Measurements from ENCODE around the gene NRXN3. TPM values are rescaled to one million over a fixed set of nuclear protein-coding genes. Genes with fewer than 3 reads are reported as not detected.

Gene NRXN3
- total and polyA plus RNA-seq, 7 donors, result 0.06 to 0.74 (median 0.15) TPM

GRCh38 chr14:78653173-78653572 is 483.0 kb downstream of the NRXN3 start:
- 1 to 90% (median 79%) methylated on average over 1 of the region's 1 CpG for WGBS, 3 donors
- ATAC-seq (no peak), DNase-seq (no peak)
- peaks cover 0 to 5% (median 2%) of the 10 kb centered on the region in 3 donors for H3K27me3 ChIP-seq (ENCODE audit: insufficient read depth in 3 of 3, low read length in 2 of 3)
- H3K4me1 ChIP-seq, result no peaks in the 10 kb centered on the region
- H3K27ac ChIP-seq, result no peak overlapping the region
- H3K9me3 ChIP-seq, result no peaks in the 10 kb centered on the region
- no peak overlapping the region for H3K4me3 ChIP-seq
- no peaks in the 10 kb centered on the region for H3K36me3 ChIP-seq (ENCODE audit: insufficient read depth in 1 of 2, low read depth in 1 of 2)
- no peak for TF ChIP-seq CTCF (IDR thresholded peaks at IDR 0.05)
- intact Hi-C loops (cut with DNase I), result no loop called here

GRCh38 chr14:78657451-78657850 is 487.3 kb downstream of the NRXN3 start:
- Histone ChIP-seq H3K27ac (no peak overlapping the region), H3K4me1 (no peaks in the 10 kb centered on the region), H3K36me3 (ENCODE audit: insufficient read depth in 1 of 2, low read depth in 1 of 2) (no peaks in the 10 kb centered on the region), H3K4me3 (no peak overlapping the region), H3K9me3 (no peaks in the 10 kb centered on the region), H3K27me3 (ENCODE audit: insufficient read depth in 3 of 3, low read length in 2 of 3) (no peaks in the 10 kb centered on the region)
- intact Hi-C loops (cut with DNase I), result no loop called here
- TF ChIP-seq CTCF (IDR thresholded peaks at IDR 0.05), result no peak
- no peak for ATAC-seq
- no peak for DNase-seq
- WGBS, 3 donors, result 76 to 79% (median 78%) methylated on average over 4 of the region's 4 CpGs

GRCh38 chr14:78664841-78665240 is 494.7 kb downstream of the NRXN3 start:
- Histone ChIP-seq H3K4me1 (no peaks in the 10 kb centered on the region), H3K27ac (no peak overlapping the region), H3K4me3 (no peak overlapping the region), H3K9me3 (no peaks in the 10 kb centered on the region), H3K36me3 (ENCODE audit: insufficient read depth in 1 of 2, low read depth in 1 of 2) (no peaks in the 10 kb centered on the region), H3K27me3 (ENCODE audit: insufficient read depth in 3 of 3, low read length in 2 of 3) (no peaks in the 10 kb centered on the region)
- no peak for ATAC-seq
- DNase-seq, result no peak
- no peak for TF ChIP-seq CTCF (IDR thresholded peaks at IDR 0.05)
- intact Hi-C loops (cut with DNase I), result no loop called here
- WGBS, 3 donors, result 61 to 70% (median 66%) methylated on average over 1 of the region's 1 CpG

GRCh38 chr14:78666336-78667056 is 496.3 kb downstream of the NRXN3 start:
- 58 to 60% (median 59%) methylated on average over 5 of the region's 5 CpGs for WGBS, 3 donors
- Histone ChIP-seq H3K36me3 (ENCODE audit: insufficient read depth in 1 of 2, low read depth in 1 of 2) (no peaks in the 10 kb centered on the region), H3K4me1 (no peaks in the 10 kb centered on the region), H3K27me3 (ENCODE audit: insufficient read depth in 3 of 3, low read length in 2 of 3) (no peaks in the 10 kb centered on the region), H3K4me3 (no peak overlapping the region), H3K27ac (no peak overlapping the region), H3K9me3 (no peaks in the 10 kb centered on the region)
- intact Hi-C loops (cut with DNase I), result no loop called here
- ATAC-seq, result no peak
- TF ChIP-seq CTCF (IDR thresholded peaks at IDR 0.05), result no peak
- no peak for DNase-seq

- Histone ChIP-seq H3K36me3 (ENCODE audit: insufficient read depth in 1 of 2, low read depth in 1 of 2) (no peaks in the 10 kb centered on the region), H3K4me1 (no peaks in the 10 kb centered on the region), H3K27ac (no peak overlapping the region), H3K27me3 (ENCODE audit: insufficient read depth in 3 of 3, low read length in 2 of 3) (no peaks in the 10 kb centered on the region), H3K4me3 (no peak overlapping the region), H3K9me3 (no peaks in the 10 kb centered on the region)
- no peak for ATAC-seq
- WGBS, 3 donors, result 48 to 60% (median 59%) methylated on average over 1 of the region's 1 CpG
- no peak for TF ChIP-seq CTCF (IDR thresholded peaks at IDR 0.05)
- no peak for DNase-seq
- intact Hi-C loops (cut with DNase I), result no loop called here
Observed at GRCh38 chr14:78667141-78667540, 497.0 kb downstream of the NRXN3 start.

Measured in psoas muscle (tissue), 8 donors.